HG03460 (cell line): ENCODE results near the gene MMRN2.

Experiments used
- ATAC-seq: cut with Tn5 transposase; IDR thresholded peaks from one replicate; pipeline ENCODE4 v1.9.1; 2021; ENCODE audit not compliant: unreplicated experiment

Gene MMRN2

GRCh38 chr10:86970162-86970981 is 13.0 kb upstream of the MMRN2 start:
- no peak for ATAC-seq

GRCh38 chr10:86969421-86970041 is 12.1 kb upstream of the MMRN2 start:
- ATAC-seq, result no peak

- ATAC-seq, result no peak
These were observed 11.6 kb upstream of the MMRN2 start for GRCh38 chr10:86968994-86969355.

GRCh38 chr10:86968271-86968993 is 11.0 kb upstream of the MMRN2 start, which contains the start of gene ADIRF:
Gene ADIRF (plus strand): TSS chr10:86968482. CDS start chr10:86968545, 63 bp downstream.
- ATAC-seq, result no peak

GRCh38 chr10:86967481-86967941 is 10.1 kb upstream of the MMRN2 start:
- no peak for ATAC-seq

- ATAC-seq, result no peak
These were observed 8.7 kb upstream of the MMRN2 start for GRCh38 chr10:86965986-86966654.

- ATAC-seq, result no peak
These were observed 7.4 kb upstream of the MMRN2 start for GRCh38 chr10:86964847-86965190.

- no peak for ATAC-seq
These were observed 6.8 kb upstream of the MMRN2 start for GRCh38 chr10:86964061-86964846.

GRCh38 chr10:86963341-86963919 is 6.0 kb upstream of the MMRN2 start:
- ATAC-seq, result no peak

- ATAC-seq, result no peak
These were observed 5.5 kb upstream of the MMRN2 start for GRCh38 chr10:86962981-86963310.

GRCh38 chr10:86962136-86962980 is 4.9 kb upstream of the MMRN2 start:
- no peak for ATAC-seq

- ATAC-seq, result no peak
These were observed 4.2 kb upstream of the MMRN2 start for GRCh38 chr10:86961481-86962091.

GRCh38 chr10:86960863-86961434 is 3.5 kb upstream of the MMRN2 start:
- ATAC-seq, result no peak

- peak; percentile 63 for ATAC-seq
These were observed 2.8 kb upstream of the MMRN2 start for GRCh38 chr10:86960003-86960862.

GRCh38 chr10:86959737-86960002 is 2.3 kb upstream of the MMRN2 start:
- no peak for ATAC-seq

GRCh38 chr10:86958901-86959736 is 1.7 kb upstream of the MMRN2 start:
- ATAC-seq, result no peak
